PC-3 (cell line): ENCODE measurements around the gene GLMP. TPM values are rescaled to one million over a fixed set of nuclear protein-coding genes. Genes with fewer than 3 reads are reported as not detected.

Source experiments
- ATAC-seq: fragments of 200-7000 bp; cut with Tn5 transposase; 2 replicates; pipeline ENCODE4 v1.9.1; 2020; ENCODE audit warnings: mild to moderate bottlenecking, moderate library complexity
- BruUV-seq: library from RNA; stranded (reverse); fragments of 400-500 nt; replicated peaks from 2 replicates; lab custom pipeline; 2021; lab: Mats Ljungman, UMichigan
- CTCF ChIA-PET: fragments of 300-600 bp; sonication (Branson Sonifier 250); formaldehyde crosslinking; loops from one replicate; lab custom pipeline; 2022; ENCODE audit warnings: antibody characterized with exemption; lab: Charles Lee
- POLR2A ChIA-PET: fragments of 300-600 bp; sonication (Branson Sonifier 250); formaldehyde crosslinking; loops from one replicate; lab custom pipeline; 2022; ENCODE audit warnings: antibody characterized with exemption; ENCODE audit not compliant: unreplicated experiment; lab: Charles Lee
- DNase-seq: peaks from one replicate; pipeline ENCODE4 v3.0.0-alpha.2; 2015
- H2AFZ ChIP-seq: fragments of 300-600 bp; sonication (generic); 2 replicates; pipeline ENCODE4 v1.6.0; 2016; ENCODE audit warnings: antibody characterized with exemption, low read length
- H3F3A ChIP-seq: fragments of 300-600 bp; sonication (generic); one replicate; pipeline ENCODE4 v1.6.0; 2017; ENCODE audit warnings: antibody characterized with exemption, low read length, control low read depth, mild to moderate bottlenecking; ENCODE audit not compliant: unreplicated experiment
- H3K27ac ChIP-seq: fragments of 300-600 bp; sonication (generic); 2 replicates; pipeline ENCODE4 v1.5.1; 2016; ENCODE audit warnings: mild to moderate bottlenecking, low read length
- H3K27me3 ChIP-seq: fragments of 300-600 bp; sonication (generic); 2 replicates; pipeline ENCODE4 v1.6.1; 2016; ENCODE audit warnings: low read length, mixed read lengths
- H3K36me3 ChIP-seq: fragments of 300-600 bp; sonication (generic); 2 replicates; pipeline ENCODE4 v1.6.1; 2016; ENCODE audit warnings: low read depth, mixed run types, low read length, mixed read lengths
- H3K4me1 ChIP-seq: fragments of 300-600 bp; sonication (generic); 2 replicates; pipeline ENCODE4 v1.5.1; 2016; ENCODE audit warnings: low read length; ENCODE audit not compliant: insufficient read depth
- H3K4me2 ChIP-seq: fragments of 300-600 bp; sonication (generic); 2 replicates; pipeline ENCODE4 v1.6.0; 2016; ENCODE audit warnings: low read length
- H3K4me3 ChIP-seq: fragments of 300-600 bp; sonication (generic); 2 replicates; pipeline ENCODE4 v1.5.1; 2016; ENCODE audit warnings: mild to moderate bottlenecking, low read length, mixed read lengths
- H3K79me2 ChIP-seq: fragments of 300-600 bp; sonication (generic); 2 replicates; pipeline ENCODE4 v1.6.1; 2017; ENCODE audit warnings: low read length, mixed read lengths
- H3K9ac ChIP-seq: fragments of 300-600 bp; sonication (generic); 2 replicates; pipeline ENCODE4 v1.6.0; 2016; ENCODE audit warnings: mild to moderate bottlenecking, low read length
- H3K9me2 ChIP-seq: fragments of 300-600 bp; sonication (generic); replicated peaks from 2 replicates; pipeline ENCODE4 v1.6.1; 2016; ENCODE audit warnings: mixed run types, low read length, mixed read lengths
- H3K9me3 ChIP-seq: fragments of 300-600 bp; sonication (generic); 2 replicates; pipeline ENCODE4 v1.6.1; 2016; ENCODE audit warnings: low read length, mixed read lengths
- H4K20me1 ChIP-seq: fragments of 300-600 bp; sonication (generic); 2 replicates; pipeline ENCODE4 v1.6.1; 2016; ENCODE audit warnings: low read length, mixed read lengths
- CTCF ChIP-seq: fragments of 300-600 bp; sonication (generic); conservative IDR thresholded peaks from 2 replicates; pipeline ENCODE4 v1.5.1; 2017; ENCODE audit warnings: antibody characterized with exemption, low read depth, mild to moderate bottlenecking, low read length
- EZH2 ChIP-seq: fragments of 300-600 bp; sonication (generic); IDR thresholded peaks from one replicate; pipeline ENCODE4 v1.6.1; 2017; ENCODE audit warnings: antibody characterized with exemption, mild to moderate bottlenecking, low read length; ENCODE audit not compliant: unreplicated experiment
- EZH2phosphoT487 ChIP-seq: fragments of 300-600 bp; sonication (generic); IDR thresholded peaks from 2 replicates; pipeline ENCODE4 v1.6.1; 2018; ENCODE audit warnings: mild to moderate bottlenecking, antibody characterized with exemption, low read length, borderline replicate concordance
- intact Hi-C: fragments of 100-400 bp; cut with micrococcal nuclease; formaldehyde crosslinking; loops from 2 replicates; pipeline ENCODE4 v1.9.0; 2023
- total RNA-seq: library from RNA; depleted of rRNA; stranded (reverse); fragments of >200 nt; gene quantifications from 2 replicates; pipeline ENCODE4 v1.2.3, GENCODE V29; 2014

The GLMP gene
- total RNA-seq, 1 experiment from 2014 or later, result 49.8 TPM

DNA sequence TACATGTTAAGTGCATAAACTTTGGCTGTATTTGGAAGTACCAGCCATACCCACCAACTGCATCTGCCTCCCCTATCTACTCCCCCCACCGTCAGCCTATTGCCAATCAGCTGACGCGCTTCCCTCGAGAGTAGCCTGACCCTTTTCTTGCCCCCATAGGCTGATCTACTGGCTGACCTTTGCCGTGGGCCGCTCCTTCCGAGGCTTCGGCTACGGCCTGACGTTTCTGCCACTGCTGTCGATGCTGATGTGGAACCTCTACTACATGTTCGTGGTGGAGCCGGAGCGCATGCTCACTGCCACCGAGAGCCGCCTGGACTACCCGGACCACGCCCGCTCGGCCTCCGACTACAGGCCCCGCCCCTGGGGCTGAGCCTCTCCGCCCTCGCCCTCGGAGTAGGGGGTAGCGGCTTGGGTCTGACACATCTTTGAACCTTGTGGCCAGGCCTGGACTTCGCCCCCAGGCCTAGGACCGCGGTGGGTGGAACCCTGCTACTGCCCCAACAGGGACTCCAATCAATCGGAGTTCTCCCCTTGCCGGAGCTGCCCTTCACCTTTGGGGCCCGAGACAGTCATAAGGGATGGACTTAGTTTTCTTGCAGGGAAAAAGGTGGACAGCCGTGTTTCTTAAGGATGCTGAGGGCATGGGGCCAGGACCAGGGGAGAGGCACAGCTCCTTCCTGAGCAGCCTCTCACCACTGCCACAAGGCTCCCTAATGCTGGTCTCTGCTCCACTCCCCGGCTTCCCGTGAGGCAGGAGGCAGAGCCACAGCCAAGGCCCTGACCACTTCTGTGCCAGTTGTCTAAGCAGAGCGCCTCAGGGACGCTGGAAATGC lies 4.0 kb downstream of the GLMP start:
- BruUV-seq, result no TSS peak
- no peaks in the 10 kb centered on the region for H4K20me1 ChIP-seq
- intact Hi-C loops, result no loop called here
- H3K27me3 ChIP-seq, result no peaks in the 10 kb centered on the region
- peak overlapping the region; percentile 87 for H3K4me2 ChIP-seq
- H3K4me3 ChIP-seq, result peak overlapping the region; percentile 66
- H3K36me3 ChIP-seq, result no peaks in the 10 kb centered on the region
- CTCF ChIA-PET, result no interaction called here
- no peaks in the 10 kb centered on the region for H3F3A ChIP-seq
- peak overlapping the region; percentile 33 for H3K9ac ChIP-seq
- H3K9me3 ChIP-seq, result no peaks in the 10 kb centered on the region
- no peak for TF ChIP-seq EZH2
- no peak for TF ChIP-seq CTCF
- TF ChIP-seq EZH2phosphoT487, result no peak
- peak overlapping the region; percentile 87 for H2AFZ ChIP-seq
- H3K9me2 ChIP-seq, result no peaks in the 10 kb centered on the region
- H3K27ac ChIP-seq, result no peak overlapping the region
- POLR2A ChIA-PET, result no interaction called here
- peaks cover 15% of the 10 kb centered on the region; the same call in 1 of the 2 replicates for H3K4me1 ChIP-seq
- no peaks in the 10 kb centered on the region for H3K79me2 ChIP-seq
- peak; percentile 95 for ATAC-seq
- DNase-seq, result peak; percentile 76

DNA sequence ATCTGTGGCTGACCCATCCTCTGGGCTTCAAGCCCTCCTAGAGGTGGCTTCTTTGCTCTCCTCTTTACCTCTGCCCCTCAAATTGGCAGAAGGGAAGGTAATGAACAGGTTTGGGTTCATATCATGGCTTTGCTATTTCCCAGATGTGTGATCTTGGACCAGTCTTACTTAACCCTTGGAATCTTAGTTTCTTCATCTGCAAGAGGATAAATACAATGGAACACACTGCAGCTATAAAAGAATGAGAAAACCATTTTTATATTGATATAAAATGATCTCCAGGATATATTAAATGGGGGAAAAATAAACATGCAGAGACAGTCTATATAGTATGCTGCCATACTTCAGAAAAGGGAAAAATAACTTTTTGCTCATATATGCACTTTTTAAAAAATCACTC lies 5.6 kb downstream of the GLMP start:
- Histone ChIP-seq H3K27me3 (no peaks in the 10 kb centered on the region), H3K9me2 (no peaks in the 10 kb centered on the region), H3K4me2 (no peak overlapping the region), H3K79me2 (peaks cover 4% of the 10 kb centered on the region; the same call in 1 of the 2 replicates), H3F3A (no peaks in the 10 kb centered on the region), H2AFZ (no peak overlapping the region), H3K9ac (no peak overlapping the region), H3K36me3 (no peaks in the 10 kb centered on the region), H3K4me3 (no peak overlapping the region), H3K4me1 (peaks cover 8% of the 10 kb centered on the region), H3K27ac (no peak overlapping the region), H3K9me3 (no peaks in the 10 kb centered on the region), H4K20me1 (no peaks in the 10 kb centered on the region)
- no peak for DNase-seq
- POLR2A ChIA-PET, result no interaction called here
- ATAC-seq, result no peak
- BruUV-seq, result no TSS peak
- CTCF ChIA-PET, result no interaction called here
- intact Hi-C loops, result no loop called here
- TF ChIP-seq EZH2 (no peak), EZH2phosphoT487 (no peak), CTCF (no peak)

- Histone ChIP-seq H3K36me3 (no peaks in the 10 kb centered on the region), H3K4me2 (no peak overlapping the region), H4K20me1 (peaks cover 10% of the 10 kb centered on the region), H3F3A (no peaks in the 10 kb centered on the region), H3K79me2 (peaks cover 40% of the 10 kb centered on the region), H2AFZ (no peak overlapping the region), H3K4me3 (no peak overlapping the region), H3K9me3 (no peaks in the 10 kb centered on the region), H3K4me1 (peaks cover 31% of the 10 kb centered on the region), H3K9me2 (no peaks in the 10 kb centered on the region), H3K27ac (no peak overlapping the region), H3K27me3 (no peaks in the 10 kb centered on the region), H3K9ac (no peak overlapping the region)
- CTCF ChIA-PET, result no interaction called here
- no peak for ATAC-seq
- BruUV-seq, result no TSS peak
- no peak for DNase-seq
- POLR2A ChIA-PET, result no interaction called here
- intact Hi-C loops, result no loop called here
- TF ChIP-seq CTCF (no peak), EZH2 (no peak), EZH2phosphoT487 (no peak)
Measured at GRCh38 chr1:156286061-156286460, 9.4 kb downstream of the GLMP start.
